Common myeloid progenitor, CD34-positive (primary cell): ENCODE data around the gene CST6.
A peak's percentile ranks its signal among the peaks of the same experiment; 100 is the strongest.

Experiments
- CTCF ChIA-PET: fragments of 350-600 bp; sonication (Branson Sonifier 250); formaldehyde crosslinking; loops from one replicate; lab custom pipeline; 2021; ENCODE audit warnings: antibody characterized with exemption; lab: Charles Lee
- POLR2A ChIA-PET: fragments of 350-600 bp; sonication (Branson Sonifier 250); formaldehyde crosslinking; loops from one replicate; lab custom pipeline; 2021; ENCODE audit warnings: antibody characterized with exemption; lab: Charles Lee
- DNase-seq, 3 donors: peaks; one replicate each; pipeline versions ENCODE4 v3.0.0 to v3.0.0-alpha.2; 2013
- H3K27ac ChIP-seq, 2 experiments: 1 replicate in 1 of 2; 2 replicates in 1 of 2; pipeline ENCODE4 v1.7.0; 2013; ENCODE audit warnings: inconsistent platforms in 2 of 2, low read length in 2 of 2, mild to moderate bottlenecking in 2 of 2, low read depth in 1 of 2, moderate library complexity in 1 of 2; ENCODE audit not compliant: severe bottlenecking in 2 of 2, insufficient read depth in 1 of 2, poor library complexity in 1 of 2
- H3K27me3 ChIP-seq, 5 experiments: replicated peaks in 2 of 5; 1 replicate in 3 of 5; 2 replicates in 2 of 5; pipeline versions ENCODE4 v1.6.1 to v1.7.0; 2013; ENCODE audit warnings: low read length in 4 of 5, mild to moderate bottlenecking in 2 of 5, moderate library complexity in 2 of 5, inconsistent platforms in 1 of 5; ENCODE audit not compliant: insufficient read depth in 5 of 5, control insufficient read depth in 4 of 5
- H3K36me3 ChIP-seq, 4 experiments: 1 replicate in 2 of 4; 2 replicates in 2 of 4; pipeline versions ENCODE4 v1.6.1 to v1.7.0; 2013; ENCODE audit warnings: low read length in 3 of 4, control low read depth in 1 of 4, mild to moderate bottlenecking in 1 of 4; ENCODE audit not compliant: control insufficient read depth in 4 of 4, insufficient read depth in 4 of 4
- H3K4me1 ChIP-seq, 4 experiments: 1 replicate in 3 of 4; 2 replicates in 1 of 4; pipeline versions ENCODE4 v1.6.1 to v1.7.1; 2013; ENCODE audit warnings: low read length in 3 of 4, mild to moderate bottlenecking in 3 of 4, control low read depth in 1 of 4, inconsistent platforms in 1 of 4, moderate library complexity in 1 of 4; ENCODE audit not compliant: control insufficient read depth in 4 of 4, insufficient read depth in 4 of 4; ENCODE audit errors: control extremely low read depth in 1 of 4
- H3K4me3 ChIP-seq, 7 experiments: 1 replicate in 4 of 7; 2 replicates in 3 of 7; pipeline versions ENCODE4 v1.5.1 to v1.7.0; 2013; ENCODE audit warnings: mild to moderate bottlenecking in 7 of 7, low read length in 6 of 7, moderate library complexity in 6 of 7, inconsistent platforms in 2 of 7, low read depth in 2 of 7, control low read depth in 1 of 7; ENCODE audit not compliant: insufficient read depth in 4 of 7, control insufficient read depth in 1 of 7; ENCODE audit errors: extremely low read depth in 1 of 7
- H3K9me3 ChIP-seq, 5 experiments: 1 replicate in 4 of 5; 2 replicates in 1 of 5; pipeline versions ENCODE4 v1.6.1 to v1.7.1; 2013; ENCODE audit warnings: low read length in 4 of 5, mild to moderate bottlenecking in 2 of 5, inconsistent platforms in 1 of 5, low read depth in 1 of 5, moderate library complexity in 1 of 5; ENCODE audit not compliant: control insufficient read depth in 4 of 5, insufficient read depth in 2 of 5; ENCODE audit errors: control extremely low read depth in 1 of 5
- WGBS: methylation state at CpG from one replicate; pipeline ENCODE4 v1.1.5; 2013; ENCODE audit not compliant: insufficient coverage; 5-methylcytosine and 5-hydroxymethylcytosine counted together

The CST6 gene

GRCh38 chr11:66051766-66052663, 40.2 kb downstream of the CST6 start, which contains the start of gene SF3B2:
Gene SF3B2, plus strand, starts transcription at chr11:66052364. Its CDS starts 21 bp downstream, at chr11:66052385.
- ChIA-PET POLR2A (interaction anchor here (0.5 to 2.2 kb wide), 3 partner anchors 11 to 31 kb away, joined by 3 to 6 read pairs (median 5); partner anchors contain the start of gene PACS1), CTCF (interaction anchor here (0.5 to 8.1 kb wide), 7 partner anchors 8 to 136 kb away, joined by 3 to 99 read pairs (median 4); partner anchors contain the start of gene PACS1)
- Histone ChIP-seq H3K36me3 (peaks cover 4 to 27% (median 22%) of the 10 kb centered on the region in 4 experiments), H3K4me1 (peaks cover 1 to 30% (median 23%) of the 10 kb centered on the region in 4 experiments), H3K9me3 (no peaks in the 10 kb centered on the region), H3K27me3 (peaks cover 0 to 3% (median 0%) of the 10 kb centered on the region in 5 experiments), H3K4me3 (peak within 1 kb of the TSS; percentile 78 to 100 (median 98)), H3K27ac (peak within 1 kb of the TSS; percentile 86 to 95)
- DNase-seq: peak; percentile 98 to 99 (median 99)
- under 1% methylated on average over 81 of the region's 84 CpGs for WGBS

GRCh38 chr11:66052664-66052982, 40.8 kb downstream of the CST6 start:
- WGBS: 2% methylated on average over 15 of the region's 17 CpGs
- CTCF ChIA-PET: interaction anchor here (0.5 to 8.1 kb wide), 7 partner anchors 9 to 137 kb away, joined by 3 to 99 read pairs (median 4); partner anchors contain the start of gene PACS1
- POLR2A ChIA-PET: interaction anchor here (1.9 to 2.2 kb wide), 2 partner anchors 11 to 18 kb away, joined by 5 to 6 read pairs; partner anchors contain the start of gene PACS1

DNA sequence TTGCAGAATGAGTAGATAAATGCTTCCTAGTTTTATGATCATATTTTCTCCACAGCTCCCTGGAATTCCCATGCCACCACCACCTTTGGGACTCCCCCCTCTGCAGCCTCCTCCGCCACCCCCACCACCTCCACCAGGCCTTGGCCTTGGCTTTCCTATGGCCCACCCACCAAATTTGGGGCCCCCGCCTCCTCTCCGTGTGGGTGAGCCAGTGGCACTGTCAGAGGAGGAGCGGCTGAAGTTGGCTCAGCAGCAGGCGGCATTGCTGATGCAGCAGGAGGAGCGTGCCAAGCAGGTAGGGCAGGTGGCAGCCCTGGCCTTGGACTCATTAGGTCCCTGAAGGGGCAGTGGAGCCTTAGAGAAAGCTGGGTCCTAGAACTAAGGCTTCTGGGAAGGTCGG, 43.2 kb downstream of the CST6 start:
- Histone ChIP-seq H3K27me3 (no peaks in the 10 kb centered on the region), H3K9me3 (no peaks in the 10 kb centered on the region)

More at GRCh38 chr11:66052664-66052982, 40.8 kb downstream of the CST6 start:
- Histone ChIP-seq H3K27me3 (peaks cover 0 to 3% (median 0%) of the 10 kb centered on the region in 5 experiments), H3K36me3 (peaks cover 4 to 33% (median 28%) of the 10 kb centered on the region in 4 experiments), H3K4me1 (peaks cover 1 to 30% (median 23%) of the 10 kb centered on the region in 4 experiments), H3K9me3 (no peaks in the 10 kb centered on the region), H3K4me3 (peak overlapping the region; percentile 78 to 100 (median 98)), H3K27ac (peak overlapping the region; percentile 86 to 95)
- no peak for DNase-seq

DNA sequence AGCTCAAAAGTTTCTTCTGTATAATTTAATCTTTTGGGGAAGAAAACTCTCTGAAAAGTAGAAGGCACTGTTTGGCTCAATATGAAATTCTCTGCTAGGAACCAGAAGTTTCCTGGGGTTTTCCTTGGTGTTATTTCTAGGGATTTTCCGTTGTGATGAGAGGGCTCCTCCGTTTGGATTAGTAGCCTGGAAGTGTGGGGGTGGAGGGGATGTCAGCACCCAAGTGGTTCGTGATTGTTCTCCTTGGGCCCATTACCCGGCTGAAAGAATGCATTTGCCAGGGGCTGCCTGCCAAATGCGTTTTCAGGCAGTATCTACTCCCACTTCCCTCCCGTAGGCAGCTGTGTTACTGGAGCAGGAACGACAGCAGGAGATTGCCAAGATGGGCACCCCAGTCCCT, 44.7 kb downstream of the CST6 start:
- ChIA-PET POLR2A (no interaction called here), CTCF (interaction anchor here (1.1 to 8.1 kb wide), 4 partner anchors 9 to 76 kb away, joined by 4 to 99 read pairs (median 10); partner anchors contain the start of gene PACS1)
- Histone ChIP-seq H3K4me3 (no peak overlapping the region), H3K27me3 (no peaks in the 10 kb centered on the region), H3K9me3 (no peaks in the 10 kb centered on the region), H3K27ac (no peak overlapping the region), H3K36me3 (peaks cover 22 to 69% (median 63%) of the 10 kb centered on the region in 4 experiments), H3K4me1 (peaks cover 0 to 14% (median 12%) of the 10 kb centered on the region in 4 experiments)
- 95% methylated on average over 4 of the region's 7 CpGs for WGBS
- DNase-seq: no peak

More for the DNA sequence above, 43.2 kb downstream of the CST6 start:
- ChIA-PET CTCF (interaction anchor here (1.2 to 8.1 kb wide), 4 partner anchors 10 to 78 kb away, joined by 4 to 99 read pairs (median 10); partner anchors contain the start of gene PACS1), POLR2A (no interaction called here)
- 100% methylated on average over 6 of the region's 7 CpGs for WGBS
- DNase-seq: no peak
- Histone ChIP-seq H3K4me3 (no peak overlapping the region), H3K36me3 (peaks cover 12 to 55% (median 48%) of the 10 kb centered on the region in 4 experiments), H3K4me1 (peaks cover 1 to 22% (median 18%) of the 10 kb centered on the region in 4 experiments), H3K27ac (no peak overlapping the region)

GRCh38 chr11:66059966-66060680, 48.3 kb downstream of the CST6 start:
- no peak for DNase-seq
- ChIA-PET POLR2A (no interaction called here), CTCF (interaction anchor here (1.1 to 3.9 kb wide), 5 partner anchors 8 to 227 kb away, joined by 3 to 31 read pairs (median 5); no protein-coding TSS in a partner anchor)
- Histone ChIP-seq H3K9me3 (no peaks in the 10 kb centered on the region), H3K4me1 (no peaks in the 10 kb centered on the region), H3K36me3 (peaks cover 28 to 94% (median 83%) of the 10 kb centered on the region in 4 experiments), H3K27me3 (no peaks in the 10 kb centered on the region), H3K27ac (no peak overlapping the region), H3K4me3 (no peak overlapping the region)
- WGBS: 86% methylated on average over 8 of the region's 8 CpGs

GRCh38 chr11:66061268-66061667, 49.5 kb downstream of the CST6 start:
- ChIA-PET POLR2A (no interaction called here), CTCF (interaction anchor here (1.3 to 9.5 kb wide), 2 partner anchors 9 to 39 kb away, joined by 4 to 99 read pairs; partner anchors contain the start of genes GAL3ST3 and SF3B2)
- H3K4me3 ChIP-seq: no peak overlapping the region
- no peak overlapping the region for H3K27ac ChIP-seq
- WGBS: 94% methylated on average over 6 of the region's 6 CpGs
- H3K27me3 ChIP-seq: no peaks in the 10 kb centered on the region
- H3K9me3 ChIP-seq: no peaks in the 10 kb centered on the region
- H3K36me3 ChIP-seq: peaks cover 29 to 93% (median 80%) of the 10 kb centered on the region in 4 experiments
- no peak for DNase-seq
- peaks cover 0 to 4% (median 2%) of the 10 kb centered on the region in 4 experiments for H3K4me1 ChIP-seq
